ENCODE measurements around the gene ADORA1. TPM values are rescaled to one million over a fixed set of nuclear protein-coding genes. Genes with fewer than 3 reads are reported as not detected.

Gene ADORA1
- total RNA-seq, 3 donors from 2014 or later (not counting 1 experiment from before 2014, with no cell fraction given): not detected

DNA sequence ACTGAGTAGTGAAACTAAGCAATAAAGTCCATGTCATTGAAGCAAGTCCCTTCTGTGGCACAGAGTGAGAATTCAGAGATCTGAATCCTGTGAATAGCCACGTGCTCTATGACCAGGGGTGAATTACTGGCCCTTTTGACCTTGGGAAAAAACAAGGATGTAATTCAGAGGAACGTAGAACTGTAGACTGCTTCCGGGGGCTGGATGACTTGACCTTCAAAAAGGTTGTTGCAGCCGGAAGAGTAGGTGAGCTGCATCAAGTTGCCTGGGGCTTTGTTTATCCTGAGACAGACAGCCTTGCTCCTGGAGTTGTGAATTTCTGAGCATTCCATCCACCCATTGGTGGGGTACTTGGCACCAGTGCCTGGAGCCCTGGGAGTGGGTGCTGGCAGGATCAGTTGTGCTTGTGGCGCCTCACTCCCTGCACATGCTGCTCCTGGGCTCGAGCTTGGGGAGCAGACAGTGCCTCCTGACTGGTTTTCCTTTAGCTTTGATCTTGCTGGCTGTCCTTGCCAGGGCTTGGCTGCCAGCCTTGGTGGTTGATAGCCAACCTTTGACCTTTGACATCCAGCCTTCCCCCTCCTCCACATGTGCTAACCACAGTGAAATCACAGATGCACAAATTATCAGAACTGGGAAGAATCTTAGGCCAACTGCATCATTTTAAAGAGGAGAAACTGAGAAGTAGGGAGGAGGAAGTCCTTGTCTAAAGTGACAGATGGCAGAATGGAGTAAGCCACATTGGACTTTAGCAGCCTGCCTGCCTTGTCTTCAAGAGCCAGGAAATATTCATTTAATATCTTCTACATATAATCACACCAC, 25.5 kb upstream of the ADORA1 start:
- Mint-ChIP-seq H3K4me1 (no peaks in the 10 kb centered on the region), H3K4me3 (no peak overlapping the region), H3K27me3 (ENCODE audit: low read depth in 2 of 2) (peaks cover 12 to 31% of the 10 kb centered on the region in 2 donors), H3K9me3 (no peaks in the 10 kb centered on the region), H3K27ac (no peak overlapping the region), H3K36me3 (peaks cover 7% of the 10 kb centered on the region)
- WGBS (ENCODE audit: insufficient coverage): 81% methylated on average over 6 of the region's 6 CpGs
- Histone ChIP-seq H3K27me3 (ENCODE audit: control insufficient read depth, insufficient read depth, low read length) (peaks cover 3% of the 10 kb centered on the region), H3K4me3 (ENCODE audit: low read length) (no peak overlapping the region), H3K9me3 (ENCODE audit: control insufficient read depth, insufficient read depth, low read length) (no peaks in the 10 kb centered on the region), H3K36me3 (ENCODE audit: control insufficient read depth, insufficient read depth, low read length) (no peaks in the 10 kb centered on the region), H3K4me1 (ENCODE audit: control insufficient read depth, insufficient read depth, low read length) (no peaks in the 10 kb centered on the region), H3K27ac (ENCODE audit: low read length) (no peak overlapping the region)
- ATAC-seq (no peak), DNase-seq (no peak)
- TF ChIP-seq, protein P1, sequence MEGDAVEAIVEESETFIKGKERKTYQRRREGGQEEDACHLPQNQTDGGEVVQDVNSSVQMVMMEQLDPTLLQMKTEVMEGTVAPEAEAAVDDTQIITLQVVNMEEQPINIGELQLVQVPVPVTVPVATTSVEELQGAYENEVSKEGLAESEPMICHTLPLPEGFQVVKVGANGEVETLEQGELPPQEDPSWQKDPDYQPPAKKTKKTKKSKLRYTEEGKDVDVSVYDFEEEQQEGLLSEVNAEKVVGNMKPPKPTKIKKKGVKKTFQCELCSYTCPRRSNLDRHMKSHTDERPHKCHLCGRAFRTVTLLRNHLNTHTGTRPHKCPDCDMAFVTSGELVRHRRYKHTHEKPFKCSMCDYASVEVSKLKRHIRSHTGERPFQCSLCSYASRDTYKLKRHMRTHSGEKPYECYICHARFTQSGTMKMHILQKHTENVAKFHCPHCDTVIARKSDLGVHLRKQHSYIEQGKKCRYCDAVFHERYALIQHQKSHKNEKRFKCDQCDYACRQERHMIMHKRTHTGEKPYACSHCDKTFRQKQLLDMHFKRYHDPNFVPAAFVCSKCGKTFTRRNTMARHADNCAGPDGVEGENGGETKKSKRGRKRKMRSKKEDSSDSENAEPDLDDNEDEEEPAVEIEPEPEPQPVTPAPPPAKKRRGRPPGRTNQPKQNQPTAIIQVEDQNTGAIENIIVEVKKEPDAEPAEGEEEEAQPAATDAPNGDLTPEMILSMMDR (IDR thresholded peaks at IDR 0.05): no peak
- intact Hi-C loops (cut with micrococcal nuclease): no loop called here

DNA sequence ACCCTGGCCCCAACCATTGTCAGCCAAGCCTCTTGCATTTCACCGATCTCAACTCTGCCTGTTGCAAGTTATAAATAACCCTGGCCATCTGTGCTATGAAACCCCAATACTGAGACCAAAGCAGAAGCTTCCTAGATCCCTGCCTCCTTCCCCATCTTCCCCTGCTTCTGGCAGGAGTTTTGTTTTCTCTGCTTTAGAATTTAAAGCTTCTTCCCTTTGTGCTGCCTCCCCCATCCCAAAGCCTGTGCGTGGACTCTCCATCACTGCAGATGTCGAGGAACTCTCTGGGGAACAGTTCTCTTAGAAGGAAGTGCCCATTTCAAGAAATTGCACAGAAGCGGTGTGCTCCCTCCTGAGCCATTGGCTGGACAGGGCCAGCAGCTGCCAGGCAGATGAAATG, 24.3 kb upstream of the ADORA1 start:
- Histone ChIP-seq H3K4me1 (ENCODE audit: control insufficient read depth, insufficient read depth, low read length) (no peaks in the 10 kb centered on the region), H3K4me3 (ENCODE audit: low read length) (no peak overlapping the region), H3K27me3 (ENCODE audit: control insufficient read depth, insufficient read depth, low read length) (peaks cover 3% of the 10 kb centered on the region), H3K9me3 (ENCODE audit: control insufficient read depth, insufficient read depth, low read length) (no peaks in the 10 kb centered on the region), H3K27ac (ENCODE audit: low read length) (no peak overlapping the region), H3K36me3 (ENCODE audit: control insufficient read depth, insufficient read depth, low read length) (no peaks in the 10 kb centered on the region)
- Mint-ChIP-seq H3K4me1 (no peaks in the 10 kb centered on the region), H3K27me3 (ENCODE audit: low read depth in 2 of 2) (peaks cover 18 to 36% of the 10 kb centered on the region in 2 donors), H3K9me3 (no peaks in the 10 kb centered on the region), H3K4me3 (no peak overlapping the region), H3K36me3 (peaks cover 7% of the 10 kb centered on the region), H3K27ac (no peak overlapping the region)
- intact Hi-C loops (cut with micrococcal nuclease): no loop called here
- 74% methylated on average over 4 of the region's 4 CpGs for WGBS (ENCODE audit: insufficient coverage)
- DNase-seq (no peak), ATAC-seq (no peak)
- TF ChIP-seq, protein P1 (IDR thresholded peaks at IDR 0.05): no peak

DNA sequence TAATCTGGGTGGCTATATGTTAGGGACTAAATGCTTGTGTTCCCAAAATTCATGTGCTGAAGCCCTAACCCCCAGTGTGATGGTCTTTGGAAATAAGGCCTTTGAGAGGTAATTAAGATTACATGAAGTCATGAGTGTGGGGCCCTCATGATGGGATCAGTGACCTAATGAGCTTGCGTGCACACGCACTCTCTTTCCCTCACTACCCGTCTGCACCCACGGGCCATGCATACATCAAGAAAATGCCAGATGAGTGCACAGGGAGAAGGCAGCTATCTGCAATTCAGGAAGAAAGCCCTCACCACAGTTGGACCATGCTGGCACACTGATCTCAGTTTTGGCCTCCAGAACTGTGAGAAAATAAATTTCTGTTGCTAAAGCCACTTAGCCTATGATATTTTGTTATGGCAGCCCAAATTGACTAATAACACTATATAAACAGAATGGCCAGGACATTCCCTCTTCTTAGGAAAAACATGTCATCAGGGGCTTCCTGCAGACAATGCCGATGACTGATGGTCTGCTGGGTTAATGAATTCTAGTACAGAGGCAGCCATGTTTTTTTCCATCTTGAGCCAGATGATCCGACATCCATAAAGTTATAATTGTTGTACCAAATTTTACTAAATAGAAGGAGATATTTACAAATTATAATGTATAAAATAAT, 23.6 kb upstream of the ADORA1 start:
- 96% methylated on average over 5 of the region's 6 CpGs for WGBS (ENCODE audit: insufficient coverage)
- Histone ChIP-seq H3K4me3 (ENCODE audit: low read length) (no peak overlapping the region), H3K9me3 (ENCODE audit: control insufficient read depth, insufficient read depth, low read length) (no peaks in the 10 kb centered on the region), H3K4me1 (ENCODE audit: control insufficient read depth, insufficient read depth, low read length) (no peaks in the 10 kb centered on the region), H3K27me3 (ENCODE audit: control insufficient read depth, insufficient read depth, low read length) (peaks cover 3% of the 10 kb centered on the region), H3K36me3 (ENCODE audit: control insufficient read depth, insufficient read depth, low read length) (no peaks in the 10 kb centered on the region), H3K27ac (ENCODE audit: low read length) (no peak overlapping the region)
- peaks cover 7% of the 10 kb centered on the region for H3K36me3 Mint-ChIP-seq
- intact Hi-C loops (cut with micrococcal nuclease): no loop called here
- no peak overlapping the region for H3K27ac Mint-ChIP-seq
- DNase-seq (no peak), ATAC-seq (no peak)
- H3K27me3 Mint-ChIP-seq (ENCODE audit: low read depth in 2 of 2): peaks cover 18 to 44% of the 10 kb centered on the region in 2 donors
- H3K9me3 Mint-ChIP-seq: no peaks in the 10 kb centered on the region
- H3K4me3 Mint-ChIP-seq: no peak overlapping the region
- TF ChIP-seq, protein P1 (IDR thresholded peaks at IDR 0.05): no peak
- H3K4me1 Mint-ChIP-seq: no peaks in the 10 kb centered on the region
